IMR-90 (cell line): ENCODE data around the gene ERAP2. TPM values are rescaled to one million over a fixed set of nuclear protein-coding genes. Genes with fewer than 3 reads are reported as not detected.

Source experiments
- ATAC-seq: fragments of 200-7000 bp; cut with Tn5 transposase; 2 replicates; pipeline ENCODE4 v1.9.1; 2020; ENCODE audit warnings: low read depth, mild to moderate bottlenecking, moderate library complexity
- BruUV-seq: library from RNA; stranded (reverse); fragments of 400-500 nt; replicated peaks from 2 replicates; lab custom pipeline; 2021; lab: Mats Ljungman, UMichigan
- CTCF ChIA-PET: fragments of 300-600 bp; formaldehyde crosslinking; extraction: SDS; loops from one replicate; lab custom pipeline; 2021; ENCODE audit warnings: antibody characterized with exemption; lab: Yijun Ruan, JAX
- POLR2A ChIA-PET: fragments of 300-600 bp; sonication (Branson Sonifier 250); formaldehyde crosslinking; loops from one replicate; lab custom pipeline; 2022; ENCODE audit warnings: antibody characterized with exemption; ENCODE audit not compliant: unreplicated experiment; lab: Charles Lee
- DNase-seq: peaks from one replicate; pipeline ENCODE4 v3.0.0; 2013
- H2AFZ ChIP-seq: replicated peaks from 2 replicates; pipeline ENCODE3; 2013; ENCODE audit warnings: low read length, mild to moderate bottlenecking; ENCODE audit not compliant: poor library complexity
- H2AK5ac ChIP-seq: 2 replicates; pipeline ENCODE4 v1.6.1; 2013; ENCODE audit warnings: low read depth, low read length, inconsistent platforms
- H2AK9ac ChIP-seq: replicated peaks from 2 replicates; pipeline ENCODE3; 2013; ENCODE audit warnings: mild to moderate bottlenecking, low read depth, low read length, moderate library complexity; ENCODE audit not compliant: poor library complexity
- H2BK120ac ChIP-seq: 2 replicates; pipeline ENCODE4 v1.6.1; 2013; ENCODE audit warnings: low read depth, low read length, inconsistent platforms
- H2BK15ac ChIP-seq: 3 replicates; pipeline ENCODE4 v1.6.1; 2013; ENCODE audit warnings: low read depth, low read length, inconsistent platforms
- H2BK20ac ChIP-seq: 2 replicates; pipeline ENCODE4 v1.6.1; 2013; ENCODE audit warnings: low read depth, mild to moderate bottlenecking, inconsistent platforms, low read length, moderate library complexity
- H2BK5ac ChIP-seq: 2 replicates; pipeline ENCODE4 v1.6.1; 2013; ENCODE audit warnings: mild to moderate bottlenecking, low read depth, low read length, inconsistent platforms; ENCODE audit not compliant: poor library complexity, severe bottlenecking
- H3K14ac ChIP-seq: replicated peaks from 2 replicates; pipeline ENCODE4 v1.6.1; 2013; ENCODE audit warnings: low read depth, low read length, inconsistent platforms
- H3K18ac ChIP-seq: 2 replicates; pipeline ENCODE4 v1.6.1; 2013; ENCODE audit warnings: low read depth, low read length, control low read depth
- H3K23ac ChIP-seq: 2 replicates; pipeline ENCODE4 v1.6.1; 2013; ENCODE audit warnings: low read depth, low read length, inconsistent platforms
- H3K27ac ChIP-seq: 2 replicates; pipeline ENCODE4 v1.5.1; 2013; ENCODE audit warnings: mild to moderate bottlenecking, control low read depth, low read length; ENCODE audit not compliant: insufficient read depth
- H3K27me3 ChIP-seq: 2 replicates; pipeline ENCODE4 v1.6.1; 2013; ENCODE audit warnings: low read length; ENCODE audit not compliant: control insufficient read depth, insufficient read depth
- H3K36me3 ChIP-seq: 2 replicates; pipeline ENCODE4 v1.6.1; 2013; ENCODE audit warnings: low read length, mixed read lengths; ENCODE audit not compliant: control insufficient read depth, insufficient read depth
- H3K4ac ChIP-seq: 2 replicates; pipeline ENCODE4 v1.6.1; 2013; ENCODE audit warnings: low read depth, low read length, inconsistent platforms
- H3K4me1 ChIP-seq: 2 replicates; pipeline ENCODE4 v1.6.1; 2013; ENCODE audit warnings: low read length, mixed read lengths; ENCODE audit not compliant: control insufficient read depth, insufficient read depth
- H3K4me2 ChIP-seq: 2 replicates; pipeline ENCODE4 v1.6.1; 2013; ENCODE audit warnings: low read depth, mild to moderate bottlenecking, control low read depth, low read length, moderate library complexity
- H3K4me3 ChIP-seq: 2 replicates; pipeline ENCODE4 v1.5.1; 2013; ENCODE audit warnings: low read depth, mild to moderate bottlenecking, control low read depth, low read length, moderate library complexity; ENCODE audit not compliant: insufficient read depth
- H3K56ac ChIP-seq: 2 replicates; pipeline ENCODE4 v1.6.1; 2013; ENCODE audit warnings: low read length, inconsistent platforms; ENCODE audit not compliant: insufficient read depth; ENCODE audit errors: extremely low read depth
- H3K79me1 ChIP-seq, 2 experiments: 2 replicates each; pipeline ENCODE4 v1.6.1; 2013; ENCODE audit warnings: low read length in 2 of 2, inconsistent platforms in 1 of 2, low read depth in 1 of 2
- H3K9ac ChIP-seq: 2 replicates; pipeline ENCODE4 v1.6.1; 2013; ENCODE audit warnings: low read depth, low read length, control low read depth
- H3K9me1 ChIP-seq: 2 replicates; pipeline ENCODE4 v1.6.1; 2013; ENCODE audit warnings: low read length, inconsistent platforms; ENCODE audit not compliant: insufficient read depth
- H3K9me3 ChIP-seq: 2 replicates; pipeline ENCODE4 v1.6.1; 2013; ENCODE audit warnings: low read length; ENCODE audit not compliant: control insufficient read depth, insufficient read depth
- H4K20me1 ChIP-seq: 2 replicates; pipeline ENCODE4 v1.6.1; 2013; ENCODE audit warnings: low read length, inconsistent platforms; ENCODE audit not compliant: insufficient read depth
- H4K5ac ChIP-seq: 2 replicates; pipeline ENCODE4 v1.6.1; 2013; ENCODE audit warnings: mild to moderate bottlenecking, low read depth, low read length, control low read depth
- H4K8ac ChIP-seq, 2 experiments: 2 replicates each; pipeline ENCODE4 v1.6.1; 2013; ENCODE audit warnings: low read depth in 2 of 2, low read length in 2 of 2, control low read depth in 1 of 2, inconsistent platforms in 1 of 2
- H4K91ac ChIP-seq: 2 replicates; pipeline ENCODE4 v1.6.1; 2013; ENCODE audit warnings: low read depth, low read length, inconsistent platforms; ENCODE audit not compliant: insufficient read depth
- BHLHE40 ChIP-seq: fragments of 150-350 bp; IDR thresholded peaks from 2 replicates; pipeline ENCODE4 v1.6.1; 2016; ENCODE audit warnings: mild to moderate bottlenecking, low read depth, low read length
- CEBPB ChIP-seq: IDR thresholded peaks from 2 replicates; pipeline ENCODE4 v1.6.1; 2012; ENCODE audit warnings: low read depth, low read length, improper control_type of control experiment
- CHD1 ChIP-seq: IDR thresholded peaks from 2 replicates; pipeline ENCODE4 v1.6.1; 2012; ENCODE audit warnings: low read depth, low read length, improper control_type of control experiment
- ELK1 ChIP-seq: fragments of 150-350 bp; IDR thresholded peaks from 2 replicates; pipeline ENCODE4 v1.6.1; 2016; ENCODE audit warnings: low read depth, mild to moderate bottlenecking, low read length, moderate library complexity, borderline replicate concordance
- FOS ChIP-seq: fragments of 150-350 bp; IDR thresholded peaks from 2 replicates; pipeline ENCODE4 v1.6.1; 2016; ENCODE audit warnings: low read depth, low read length
- MAFK ChIP-seq: IDR thresholded peaks from 2 replicates; pipeline ENCODE4 v1.6.1; 2012; ENCODE audit warnings: low read depth, low read length, improper control_type of control experiment
- MAZ ChIP-seq: IDR thresholded peaks from 2 replicates; pipeline ENCODE4 v1.6.1; 2012; ENCODE audit warnings: low read depth, mild to moderate bottlenecking, low read length, improper control_type of control experiment, moderate library complexity, borderline replicate concordance
- MXI1 ChIP-seq: IDR thresholded peaks from 2 replicates; pipeline ENCODE4 v1.6.1; 2012; ENCODE audit warnings: low read depth, mild to moderate bottlenecking, low read length, moderate library complexity, borderline replicate concordance
- NFE2L2 ChIP-seq: fragments of 150-350 bp; IDR thresholded peaks from 2 replicates; pipeline ENCODE4 v1.6.1; 2016; ENCODE audit warnings: low read depth, mild to moderate bottlenecking, low read length
- POLR2A ChIP-seq: IDR thresholded peaks from 2 replicates; pipeline ENCODE4 v1.6.1; 2012; ENCODE audit warnings: mild to moderate bottlenecking, low read depth, low read length
- RAD21 ChIP-seq: IDR thresholded peaks from 2 replicates; pipeline ENCODE4 v1.6.1; 2012; ENCODE audit warnings: low read length, improper control_type of control experiment
- RCOR1 ChIP-seq: IDR thresholded peaks from 2 replicates; pipeline ENCODE4 v1.6.1; 2012; ENCODE audit warnings: mild to moderate bottlenecking, low read length, improper control_type of control experiment; ENCODE audit not compliant: insufficient replicate concordance
- RFX5 ChIP-seq: IDR thresholded peaks from 2 replicates; pipeline ENCODE4 v1.8.0; 2012; ENCODE audit warnings: low read depth, mild to moderate bottlenecking, low read length, moderate library complexity
- SMC3 ChIP-seq: fragments of 150-350 bp; IDR thresholded peaks from 2 replicates; pipeline ENCODE4 v1.6.1; 2016; ENCODE audit warnings: low read depth, mild to moderate bottlenecking, antibody characterized with exemption, low read length, moderate library complexity
- USF2 ChIP-seq: fragments of 150-350 bp; IDR thresholded peaks from 2 replicates; pipeline ENCODE4 v1.6.1; 2017; ENCODE audit warnings: mild to moderate bottlenecking, antibody characterized with exemption, low read length, low read depth
- WGBS, 2 experiments: methylation state at CpG; one replicate each; pipeline versions ENCODE4 v1.1.5 to v1.1.7; 2013; ENCODE audit warnings: missing lambda C conversion rate in 2 of 2; ENCODE audit not compliant: insufficient read length in 1 of 2; ENCODE audit errors: extremely low coverage in 2 of 2; 5-methylcytosine and 5-hydroxymethylcytosine counted together
- dilution Hi-C: fragments of 300-500 bp; cut with HindIII; formaldehyde crosslinking; loops from one replicate; pipeline ENCODE4 v1.14.3; 2018; ENCODE audit warnings: low sequenced_read_pairs; ENCODE audit not compliant: unreplicated experiment
- in situ Hi-C: fragments of 300-500 bp; cut with MboI; formaldehyde crosslinking; loops from 3 replicates; pipeline ENCODE4 v1.14.3; 2019; ENCODE audit warnings: low sequenced_read_pairs, inconsistent platforms, mixed read lengths
- intact Hi-C: fragments of 100-400 bp; cut with micrococcal nuclease; formaldehyde crosslinking; loops from 2 replicates; pipeline ENCODE4 v1.10.0; 2022
- polyA plus RNA-seq, 3 experiments: library from polyadenylated mRNA; depleted of rRNA; stranded (reverse); fragments of >200 nt; gene quantifications; 2 replicates each; pipeline ENCODE4 v1.2.3, GENCODE V29; 2012; ENCODE audit warnings: low replicate concordance in 1 of 3
- total RNA-seq: library from RNA; depleted of rRNA; stranded (reverse); fragments of >200 nt; gene quantifications from 2 replicates; pipeline ENCODE4 v1.2.3, GENCODE V29; 2012
- TF ChIP-seq, protein P1 (sequence below): conservative IDR thresholded peaks from 2 replicates; pipeline ENCODE4 v1.5.1; 2012; ENCODE audit warnings: mild to moderate bottlenecking, low read depth, low read length, improper control_type of control experiment

ERAP2 gene
- total and polyA plus RNA-seq, 2 of the 4 experiments (the other 2 are of a cell fraction) = 10.6 to 21.3 TPM

DNA sequence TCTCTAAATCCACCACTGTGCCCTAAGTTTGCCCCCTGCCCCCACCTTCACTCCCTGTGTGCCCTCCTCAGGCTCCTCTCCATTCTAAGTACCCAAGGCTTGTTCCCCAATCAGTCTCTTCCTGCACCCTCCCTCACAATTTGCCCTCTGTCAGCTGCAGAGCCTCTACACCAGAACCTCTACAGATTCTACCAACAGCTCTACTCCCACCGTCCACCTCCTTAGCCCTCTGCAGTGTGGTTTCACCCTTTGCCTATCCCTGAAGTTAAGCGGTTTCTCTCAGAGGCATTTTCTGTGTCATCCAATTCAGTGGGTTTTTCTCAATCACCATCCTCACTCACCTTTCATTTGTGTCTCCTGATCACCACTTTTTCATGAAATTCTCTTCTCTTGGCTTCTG lies 13.2 kb upstream of the ERAP2 start:
- no peaks in the 10 kb centered on the region for H3K9me1 ChIP-seq

More for the DNA sequence above, 13.2 kb upstream of the ERAP2 start:
- Histone ChIP-seq H3K9me3 (no peaks in the 10 kb centered on the region), H3K4ac (no peak overlapping the region), H2AFZ (no peak overlapping the region), H3K14ac (no peak overlapping the region), H4K20me1 (no peaks in the 10 kb centered on the region), H3K27ac (no peak overlapping the region), H4K8ac (no peak overlapping the region), H4K91ac (no peak overlapping the region), H3K79me1 (no peaks in the 10 kb centered on the region), H3K36me3 (no peaks in the 10 kb centered on the region), H3K18ac (no peak overlapping the region), H2BK20ac (no peak overlapping the region), H3K9ac (no peak overlapping the region), H3K56ac (no peak overlapping the region), H3K4me1 (no peaks in the 10 kb centered on the region), H2BK120ac (no peak overlapping the region), H4K5ac (no peak overlapping the region), H3K4me3 (no peak overlapping the region), H2AK5ac (no peak overlapping the region), H2BK5ac (no peak overlapping the region), H3K27me3 (no peaks in the 10 kb centered on the region), H2BK15ac (no peak overlapping the region), H2AK9ac (no peak overlapping the region), H3K4me2 (no peak overlapping the region), H3K23ac (no peak overlapping the region)
- in situ Hi-C loops (no loop called here), dilution Hi-C loops (no loop called here), intact Hi-C loops (loop anchor here (10.0 kb wide), 1 partner anchor 248 kb away; no protein-coding TSS in a partner anchor)
- ChIA-PET CTCF (interaction anchor here (0.6 kb wide), 1 partner anchor 1374 kb away, joined by 4 read pairs; no protein-coding TSS in a partner anchor), POLR2A (no interaction called here)
- no TSS peak for BruUV-seq
- ATAC-seq = no peak
- TF ChIP-seq, protein P1, sequence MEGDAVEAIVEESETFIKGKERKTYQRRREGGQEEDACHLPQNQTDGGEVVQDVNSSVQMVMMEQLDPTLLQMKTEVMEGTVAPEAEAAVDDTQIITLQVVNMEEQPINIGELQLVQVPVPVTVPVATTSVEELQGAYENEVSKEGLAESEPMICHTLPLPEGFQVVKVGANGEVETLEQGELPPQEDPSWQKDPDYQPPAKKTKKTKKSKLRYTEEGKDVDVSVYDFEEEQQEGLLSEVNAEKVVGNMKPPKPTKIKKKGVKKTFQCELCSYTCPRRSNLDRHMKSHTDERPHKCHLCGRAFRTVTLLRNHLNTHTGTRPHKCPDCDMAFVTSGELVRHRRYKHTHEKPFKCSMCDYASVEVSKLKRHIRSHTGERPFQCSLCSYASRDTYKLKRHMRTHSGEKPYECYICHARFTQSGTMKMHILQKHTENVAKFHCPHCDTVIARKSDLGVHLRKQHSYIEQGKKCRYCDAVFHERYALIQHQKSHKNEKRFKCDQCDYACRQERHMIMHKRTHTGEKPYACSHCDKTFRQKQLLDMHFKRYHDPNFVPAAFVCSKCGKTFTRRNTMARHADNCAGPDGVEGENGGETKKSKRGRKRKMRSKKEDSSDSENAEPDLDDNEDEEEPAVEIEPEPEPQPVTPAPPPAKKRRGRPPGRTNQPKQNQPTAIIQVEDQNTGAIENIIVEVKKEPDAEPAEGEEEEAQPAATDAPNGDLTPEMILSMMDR = no peak
- no peak for TF ChIP-seq MAFK
- TF ChIP-seq SMC3 = no peak
- no peak for TF ChIP-seq NFE2L2
- no peak for TF ChIP-seq CEBPB
- TF ChIP-seq MXI1 = no peak
- TF ChIP-seq POLR2A = no peak
- TF ChIP-seq RAD21 = no peak
- TF ChIP-seq RFX5 = no peak
- no peak for TF ChIP-seq FOS
- no peak for TF ChIP-seq RCOR1
- TF ChIP-seq ELK1 = no peak
- TF ChIP-seq MAZ = no peak
- TF ChIP-seq BHLHE40 = no peak
- no peak for TF ChIP-seq CHD1
- TF ChIP-seq USF2 = no peak
- no peak for DNase-seq
- WGBS, 2 experiments = 100% methylated on average over 1 of the region's 2 CpGs; no CpG with 5 or more reads in 1 of the 2 experiments
